MM.1S (cell line): Measurements from ENCODE around the gene PTGIR.

ENCODE experiments used
- DNase-seq: peaks from one replicate; pipeline ENCODE4 v3.0.0-alpha.2; 2015
- H2AFZ ChIP-seq: fragments of 300-600 bp; sonication (generic); 2 replicates; pipeline ENCODE4 v1.6.0; 2016; ENCODE audit warnings: antibody characterized with exemption, low read length
- H3F3A ChIP-seq: fragments of 300-600 bp; sonication (generic); 2 replicates; pipeline ENCODE4 v1.6.1; 2016; ENCODE audit warnings: mild to moderate bottlenecking, antibody characterized with exemption, low read length, moderate library complexity, mixed read lengths; ENCODE audit not compliant: insufficient read depth
- H3K27ac ChIP-seq: fragments of 300-600 bp; sonication (generic); 2 replicates; pipeline ENCODE4 v1.5.1; 2016; ENCODE audit warnings: mild to moderate bottlenecking, low read length
- H3K27me3 ChIP-seq: fragments of 300-600 bp; sonication (generic); replicated peaks from 2 replicates; pipeline ENCODE4 v1.6.0; 2016; ENCODE audit warnings: low read length; ENCODE audit not compliant: insufficient read depth
- H3K36me3 ChIP-seq: fragments of 300-600 bp; sonication (generic); replicated peaks from 2 replicates; pipeline ENCODE4 v1.6.1; 2016; ENCODE audit warnings: mild to moderate bottlenecking, low read length, mixed read lengths; ENCODE audit not compliant: insufficient read depth
- H3K4me1 ChIP-seq: fragments of 300-600 bp; sonication (generic); 2 replicates; pipeline ENCODE4 v1.6.1; 2016; ENCODE audit warnings: low read length, mixed read lengths
- H3K4me2 ChIP-seq: fragments of 300-600 bp; sonication (generic); 2 replicates; pipeline ENCODE4 v1.6.0; 2016; ENCODE audit warnings: low read depth, low read length
- H3K4me3 ChIP-seq: fragments of 300-600 bp; sonication (generic); 2 replicates; pipeline ENCODE4 v1.5.1; 2016; ENCODE audit warnings: low read length, mixed read lengths
- H3K79me2 ChIP-seq: fragments of 300-600 bp; sonication (generic); 2 replicates; pipeline ENCODE4 v1.6.1; 2016; ENCODE audit warnings: mixed run types, low read length, mixed read lengths
- H3K9ac ChIP-seq: fragments of 300-600 bp; sonication (generic); 2 replicates; pipeline ENCODE4 v1.6.1; 2016; ENCODE audit warnings: low read length, mixed read lengths
- H3K9me2 ChIP-seq: fragments of 300-600 bp; sonication (generic); replicated peaks from 2 replicates; pipeline ENCODE4 v1.6.1; 2016; ENCODE audit warnings: mild to moderate bottlenecking, low read length, mixed read lengths; ENCODE audit not compliant: insufficient read depth
- H3K9me3 ChIP-seq: fragments of 300-600 bp; sonication (generic); replicated peaks from 2 replicates; pipeline ENCODE4 v1.6.1; 2016; ENCODE audit warnings: mild to moderate bottlenecking, low read length, mixed read lengths; ENCODE audit not compliant: insufficient read depth
- H4K20me1 ChIP-seq: fragments of 300-600 bp; sonication (generic); 2 replicates; pipeline ENCODE4 v1.6.1; 2016; ENCODE audit warnings: mild to moderate bottlenecking, low read length, moderate library complexity, mixed read lengths; ENCODE audit not compliant: insufficient read depth
- CTCF ChIP-seq: fragments of 300-600 bp; sonication (generic); IDR thresholded peaks from 2 replicates; pipeline ENCODE4 v1.5.1; 2016; ENCODE audit warnings: antibody characterized with exemption, low read length, mixed read lengths
- EZH2 ChIP-seq: fragments of 300-600 bp; sonication (generic); optimal IDR thresholded peaks from 2 replicates; pipeline ENCODE3; 2017; ENCODE audit warnings: low read depth, mild to moderate bottlenecking, antibody characterized with exemption, low read length, mixed read lengths
- EZH2phosphoT487 ChIP-seq: fragments of 300-600 bp; sonication (generic); IDR thresholded peaks from 2 replicates; pipeline ENCODE4 v1.6.1; 2018; ENCODE audit warnings: antibody characterized with exemption, low read length

The PTGIR gene

DNA sequence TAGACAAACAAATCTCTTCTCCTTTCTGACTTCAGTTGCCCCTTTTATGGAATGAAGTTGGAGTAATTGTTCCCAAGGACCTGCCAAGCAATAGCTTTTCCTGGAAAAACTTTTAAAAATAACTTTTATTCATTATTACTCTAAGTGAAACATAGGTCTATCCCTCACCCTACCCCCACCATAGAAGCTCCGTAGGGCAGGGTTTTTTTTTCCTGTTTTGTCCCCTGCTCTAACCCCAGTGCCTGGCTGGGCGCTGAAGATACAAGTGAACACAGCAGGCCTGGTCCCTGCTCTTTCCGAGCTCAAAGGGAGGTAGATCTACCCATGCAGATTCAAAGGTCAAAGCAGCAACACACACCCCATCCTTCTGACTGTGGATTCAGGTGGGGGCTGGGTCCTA is 19.8 kb upstream of the PTGIR start:
- Histone ChIP-seq H3K4me3 (no peak overlapping the region), H3K9me2 (no peaks in the 10 kb centered on the region), H4K20me1 (no peaks in the 10 kb centered on the region), H3K79me2 (no peaks in the 10 kb centered on the region), H3K27ac (no peak overlapping the region), H3K4me2 (no peak overlapping the region), H2AFZ (no peak overlapping the region), H3K27me3 (peaks cover 69% of the 10 kb centered on the region), H3K9me3 (no peaks in the 10 kb centered on the region), H3K9ac (no peak overlapping the region), H3F3A (no peaks in the 10 kb centered on the region), H3K36me3 (no peaks in the 10 kb centered on the region), H3K4me1 (peaks cover 2% of the 10 kb centered on the region; the same call in 1 of the 2 replicates)
- DNase-seq, result no peak
- TF ChIP-seq CTCF, result no peak
- TF ChIP-seq EZH2phosphoT487, result no peak
- no peak for TF ChIP-seq EZH2

GRCh38 chr19:46640656-46641055 is 15.8 kb upstream of the PTGIR start:
- no peak overlapping the region for H3K4me3 ChIP-seq
- DNase-seq, result no peak
- no peaks in the 10 kb centered on the region for H3K9me2 ChIP-seq
- peaks cover 84% of the 10 kb centered on the region for H3K27me3 ChIP-seq
- no peak overlapping the region for H3K27ac ChIP-seq
- TF ChIP-seq EZH2phosphoT487 (no peak), EZH2 (no peak), CTCF (no peak)
- no peaks in the 10 kb centered on the region for H4K20me1 ChIP-seq
- peaks cover 11% of the 10 kb centered on the region for H3K4me1 ChIP-seq
- no peak overlapping the region for H3K9ac ChIP-seq
- no peaks in the 10 kb centered on the region for H3K36me3 ChIP-seq
- H3F3A ChIP-seq, result peaks cover 7% of the 10 kb centered on the region
- H3K9me3 ChIP-seq, result no peaks in the 10 kb centered on the region
- H3K4me2 ChIP-seq, result no peak overlapping the region
- H3K79me2 ChIP-seq, result no peaks in the 10 kb centered on the region
- no peak overlapping the region for H2AFZ ChIP-seq

- DNase-seq, result no peak
- peaks cover 12% of the 10 kb centered on the region for H3K4me1 ChIP-seq
- H4K20me1 ChIP-seq, result no peaks in the 10 kb centered on the region
- peak overlapping the region; percentile 92 for H3K4me2 ChIP-seq
- peaks cover 81% of the 10 kb centered on the region for H3K27me3 ChIP-seq
- H3K27ac ChIP-seq, result no peak overlapping the region
- no peaks in the 10 kb centered on the region for H3K9me3 ChIP-seq
- no peaks in the 10 kb centered on the region for H3K36me3 ChIP-seq
- peak overlapping the region; percentile 40 for H2AFZ ChIP-seq
- H3F3A ChIP-seq, result peaks cover 7% of the 10 kb centered on the region
- no peaks in the 10 kb centered on the region for H3K79me2 ChIP-seq
- no peak overlapping the region for H3K9ac ChIP-seq
- H3K9me2 ChIP-seq, result no peaks in the 10 kb centered on the region
- peak overlapping the region; percentile 61 for H3K4me3 ChIP-seq
- no peak for TF ChIP-seq CTCF
- TF ChIP-seq EZH2phosphoT487, result no peak
- no peak for TF ChIP-seq EZH2
These were observed 14.7 kb upstream of the PTGIR start for GRCh38 chr19:46639358-46640182.
